ENCODE results near the gene ABCD2.
"Not testable (repeated sequence)": the region's sequence is repeated elsewhere in the genome, so short reads cannot be mapped to it uniquely, and the experiment has no call there.

ABCD2 gene

GRCh38 chr12:39532448-39532847 is 87.2 kb downstream of the ABCD2 start:
- DNase-seq: no peak

GRCh38 chr12:39526974-39527373 is 92.6 kb downstream of the ABCD2 start:
- DNase-seq: no peak

GRCh38 chr12:39522167-39522566 is 97.4 kb downstream of the ABCD2 start:
- DNase-seq: not testable (repeated sequence)

GRCh38 chr12:39510001-39510400 is 109.6 kb downstream of the ABCD2 start:
- DNase-seq: no peak

GRCh38 chr12:39505554-39505953 is 114.0 kb downstream of the ABCD2 start:
- DNase-seq: no peak

GRCh38 chr12:39505023-39505422 is 114.6 kb downstream of the ABCD2 start:
- DNase-seq: no peak

GRCh38 chr12:39503439-39503838 is 116.2 kb downstream of the ABCD2 start:
- no peak for DNase-seq

- DNase-seq: no peak
Observed at GRCh38 chr12:39502726-39503125, 116.9 kb downstream of the ABCD2 start.

All from CD4-positive, alpha-beta T cell treated with Interleukin-21 for 1 hour (primary cell).